A549 (cell line): ENCODE data around the gene KDR. TPM values are rescaled to one million over a fixed set of nuclear protein-coding genes. Genes with fewer than 3 reads are reported as not detected.

Source experiments
- ATAC-seq, 2 experiments: fragments of 200-7000 bp in 1 of 2; fragments of >200 bp in 1 of 2; cut with Nextera tagmentation in 1 of 2; cut with Tn5 transposase in 1 of 2; 3 replicates each; pipeline versions ENCODE4 v1.8.0 to v1.9.1; 2018 to 2020; ENCODE audit warnings: mild to moderate bottlenecking in 1 of 2, moderate library complexity in 1 of 2
- CTCF ChIA-PET: fragments of 300-600 bp; sonication (Branson Sonifier 250); formaldehyde crosslinking; extraction: SDS; loops from one replicate; lab custom pipeline; 2021; ENCODE audit warnings: antibody characterized with exemption, inconsistent platforms; lab: Yijun Ruan, JAX
- POLR2A ChIA-PET: fragments of 350-600 bp; formaldehyde crosslinking; extraction: SDS; loops from one replicate; lab custom pipeline; 2021; ENCODE audit warnings: antibody characterized with exemption, inconsistent platforms; lab: Yijun Ruan, JAX
- DNase-seq, 2 experiments: peaks; one replicate each; pipeline versions ENCODE4 v3.0.0 to v3.0.0-alpha.2; 2011 to 2016; ENCODE audit warnings: low read depth in 1 of 2, low spot score in 1 of 2
- FAIRE-seq: peaks from 2 replicates; lab custom pipeline; 2011; peaks lifted over from hg19 to GRCh38; lab: Jason Lieb, UNC
- H3K27ac ChIP-seq, 2 experiments: fragments of >200 bp; sonication (Bioruptor Twin); formaldehyde crosslinking; 3 replicates each; pipeline ENCODE4 v1.5.1; 2016 to 2017
- H3K4me1 ChIP-seq: fragments of >200 bp; sonication (Bioruptor Twin); formaldehyde crosslinking; 3 replicates; pipeline ENCODE4 v1.6.1; 2016
- H3K4me2 ChIP-seq: fragments of >200 bp; sonication (Bioruptor Twin); formaldehyde crosslinking; 3 replicates; pipeline ENCODE4 v1.6.1; 2016
- H3K4me3 ChIP-seq: fragments of >200 bp; sonication (Bioruptor Twin); formaldehyde crosslinking; 3 replicates; pipeline ENCODE4 v1.5.1; 2016
- H3K9me3 ChIP-seq: fragments of >200 bp; sonication (Bioruptor Twin); formaldehyde crosslinking; 3 replicates; pipeline ENCODE4 v1.6.1; 2016
- ATOH8 ChIP-seq: fragments of 250-450 bp; sonication (Bioruptor Pico); IDR thresholded peaks from 2 replicates; pipeline ENCODE4 v1.5.0; 2020; ENCODE audit warnings: low read depth, mild to moderate bottlenecking, moderate library complexity
- BHLHE40 ChIP-seq: IDR thresholded peaks from 2 replicates; pipeline ENCODE4 v1.6.1; 2012; ENCODE audit warnings: low read depth, low read length, inconsistent platforms
- CHD2 ChIP-seq: fragments of 150-350 bp; IDR thresholded peaks from 2 replicates; pipeline ENCODE4 v1.6.1; 2014; ENCODE audit warnings: low read length; ENCODE audit not compliant: partially characterized antibody
- CHD4 ChIP-seq: fragments of 200-600 bp; sonication (generic); IDR thresholded peaks from 2 replicates; pipeline ENCODE4 v1.6.1; 2016; ENCODE audit warnings: antibody characterized with exemption, mild to moderate bottlenecking, borderline replicate concordance
- EHF ChIP-seq: fragments of 250-450 bp; sonication (Bioruptor Pico); IDR thresholded peaks from 2 replicates; pipeline ENCODE4 v1.5.0; 2020; ENCODE audit warnings: mild to moderate bottlenecking
- EP300 ChIP-seq, 2 experiments: fragments of >200 bp; sonication (Bioruptor Twin); formaldehyde crosslinking; IDR thresholded peaks; 2 replicates in 1 of 2; 3 replicates in 1 of 2; pipeline ENCODE4 v1.6.1; 2016 to 2017
- FOSL2 ChIP-seq, 2 experiments: fragments of 450-650 bp in 1 of 2; fragments of >200 bp in 1 of 2; sonication (Bioruptor Twin) in 1 of 2; formaldehyde crosslinking; IDR thresholded peaks; 2 replicates each; pipeline versions ENCODE4 v1.5.0 to v1.6.1; 2016 to 2020; ENCODE audit warnings: mild to moderate bottlenecking in 1 of 2, moderate library complexity in 1 of 2
- HDAC2 ChIP-seq: fragments of 200-600 bp; sonication (generic); IDR thresholded peaks from 2 replicates; pipeline ENCODE4 v1.6.1; 2016
- HES2 ChIP-seq: fragments of >200 bp; sonication (Bioruptor Twin); formaldehyde crosslinking; IDR thresholded peaks from 2 replicates; pipeline ENCODE4 v1.6.1; 2016
- HOXA7 ChIP-seq: fragments of 250-450 bp; sonication (Bioruptor Pico); IDR thresholded peaks from 2 replicates; pipeline ENCODE4 v1.5.0; 2020; ENCODE audit warnings: mild to moderate bottlenecking, moderate library complexity
- HOXB5 ChIP-seq: fragments of 250-450 bp; sonication (Bioruptor Pico); IDR thresholded peaks from 2 replicates; pipeline ENCODE4 v1.5.0; 2020; ENCODE audit warnings: mild to moderate bottlenecking, moderate library complexity
- NFE2L2 ChIP-seq: fragments of 150-350 bp; conservative IDR thresholded peaks from 2 replicates; pipeline ENCODE4 v1.6.1; 2014; ENCODE audit warnings: low read length
- PBX3 ChIP-seq: IDR thresholded peaks from 2 replicates; pipeline ENCODE4 v1.6.1; 2012
- RCOR1 ChIP-seq: fragments of 150-350 bp; IDR thresholded peaks from 2 replicates; pipeline ENCODE4 v1.6.1; 2014; ENCODE audit warnings: antibody characterized with exemption, low read length, low read depth
- RFX5 ChIP-seq: fragments of 450-650 bp; IDR thresholded peaks from 2 replicates; pipeline ENCODE4 v1.7.1; 2014; ENCODE audit warnings: antibody characterized with exemption, mild to moderate bottlenecking, moderate library complexity
- SREBF2 ChIP-seq: fragments of 450-650 bp; IDR thresholded peaks from 2 replicates; pipeline ENCODE4 v1.6.1; 2014; ENCODE audit warnings: mild to moderate bottlenecking, moderate library complexity
- TP53 ChIP-seq: fragments of 250-450 bp; sonication (Bioruptor Pico); IDR thresholded peaks from 2 replicates; pipeline ENCODE4 v1.5.0; 2021; ENCODE audit warnings: mild to moderate bottlenecking, moderate library complexity
- ZNF302 ChIP-seq: fragments of 250-450 bp; sonication (Bioruptor Pico); IDR thresholded peaks from 2 replicates; pipeline ENCODE4 v1.9.0; 2021; ENCODE audit warnings: inconsistent platforms, mild to moderate bottlenecking, moderate library complexity
- WGBS: methylation state at CpG from one replicate; pipeline ENCODE4 v1.1.6; 2017; ENCODE audit errors: missing lambda C conversion rate; 5-methylcytosine and 5-hydroxymethylcytosine counted together
- polyA plus RNA-seq, 4 experiments: library from polyadenylated mRNA; depleted of rRNA in 3 of 4; stranded (reverse); fragments of >200 nt; fragmentation: RNase III in 1 of 4; extraction: RNeasy Plus Mini Kit Qiagen cat#74134 plus additional on column Dnase treatment in 1 of 4; gene quantifications; 2 replicates in 3 of 4; 3 replicates in 1 of 4; pipeline ENCODE4 v1.2.3, GENCODE V29; 2011 to 2017
- TF ChIP-seq, protein P1 (sequence below): IDR thresholded peaks from 2 replicates; pipeline ENCODE4 v1.6.1; 2012
- TF ChIP-seq, protein P2 (sequence below): IDR thresholded peaks from 2 replicates; pipeline ENCODE4 v1.6.1; 2012; ENCODE audit warnings: low read depth, borderline replicate concordance
- TF ChIP-seq, protein P3 (sequence below): fragments of 250-450 bp; sonication (Bioruptor Pico); IDR thresholded peaks from 2 replicates; pipeline ENCODE4 v1.5.0; 2021; ENCODE audit warnings: mild to moderate bottlenecking, moderate library complexity, borderline replicate concordance

The KDR gene
- polyA plus RNA-seq, 2 of the 4 experiments (the other 2 are of a cell fraction): not detected

DNA sequence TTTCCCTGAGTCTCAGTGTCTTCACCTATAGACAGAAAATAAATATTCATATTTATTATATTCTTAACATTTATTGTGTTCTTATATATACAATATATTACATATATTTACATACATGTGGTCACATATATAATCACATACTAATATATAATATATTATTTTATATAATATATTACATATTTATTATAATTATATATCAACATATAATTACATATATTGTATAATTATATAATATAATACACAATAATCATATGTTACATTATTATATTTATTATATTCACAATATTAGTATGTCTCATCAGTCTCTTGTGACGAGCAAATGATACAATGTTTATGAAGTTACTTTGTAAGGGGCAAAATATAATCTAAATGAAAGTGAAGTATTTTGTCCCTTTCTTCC, 87.7 kb downstream of the KDR start:
- DNase-seq: no peak
- no peak overlapping the region for H3K27ac ChIP-seq
- POLR2A ChIA-PET: no interaction called here
- TF ChIP-seq HES2: no peak
- TF ChIP-seq HOXB5: no peak
- no peak for TF ChIP-seq CHD4
- TF ChIP-seq, all 56 proteins: peak for 0
- Histone ChIP-seq H3K4me2 (no peak overlapping the region), H3K4me1 (no peaks in the 10 kb centered on the region), H3K9me3 (no peaks in the 10 kb centered on the region), H3K4me3 (no peak overlapping the region)
- no peak for ATAC-seq
- FAIRE-seq: no peak
- CTCF ChIA-PET: no interaction called here
- 0% methylated on average over 1 of the region's 1 CpG for WGBS

GRCh38 chr4:55036405-55036804, 89.0 kb downstream of the KDR start:
- Histone ChIP-seq H3K27ac (no peak overlapping the region), H3K4me2 (no peak overlapping the region), H3K4me3 (no peak overlapping the region)
- FAIRE-seq: no peak
- no peak for TF ChIP-seq ATOH8 (CRISPR knock-in tag)
- no peak for TF ChIP-seq HDAC2
- no peak for TF ChIP-seq FOSL2 (IDR thresholded peaks at IDR 0.05)
- no peak for TF ChIP-seq FOSL2 (CRISPR knock-in tag; IDR thresholded peaks at IDR 0.05)
- TF ChIP-seq, protein P1, sequence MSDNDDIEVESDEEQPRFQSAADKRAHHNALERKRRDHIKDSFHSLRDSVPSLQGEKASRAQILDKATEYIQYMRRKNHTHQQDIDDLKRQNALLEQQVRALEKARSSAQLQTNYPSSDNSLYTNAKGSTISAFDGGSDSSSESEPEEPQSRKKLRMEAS: no peak
- TF ChIP-seq SREBF2: no peak
- TF ChIP-seq, protein P2, sequence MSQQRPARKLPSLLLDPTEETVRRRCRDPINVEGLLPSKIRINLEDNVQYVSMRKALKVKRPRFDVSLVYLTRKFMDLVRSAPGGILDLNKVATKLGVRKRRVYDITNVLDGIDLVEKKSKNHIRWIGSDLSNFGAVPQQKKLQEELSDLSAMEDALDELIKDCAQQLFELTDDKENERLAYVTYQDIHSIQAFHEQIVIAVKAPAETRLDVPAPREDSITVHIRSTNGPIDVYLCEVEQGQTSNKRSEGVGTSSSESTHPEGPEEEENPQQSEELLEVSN: no peak
- TF ChIP-seq PBX3: no peak
- TF ChIP-seq NFE2L2: no peak
- TF ChIP-seq EP300 (IDR thresholded peaks at IDR 0.05): no peak
- no peak for TF ChIP-seq EHF (CRISPR knock-in tag)
- TF ChIP-seq BHLHE40: no peak
- no peak for TF ChIP-seq TP53 (CRISPR knock-in tag)
- TF ChIP-seq HOXB5: no peak
- TF ChIP-seq ZNF302 (CRISPR knock-in tag): no peak
- no peak for TF ChIP-seq RFX5
- TF ChIP-seq, protein P3, sequence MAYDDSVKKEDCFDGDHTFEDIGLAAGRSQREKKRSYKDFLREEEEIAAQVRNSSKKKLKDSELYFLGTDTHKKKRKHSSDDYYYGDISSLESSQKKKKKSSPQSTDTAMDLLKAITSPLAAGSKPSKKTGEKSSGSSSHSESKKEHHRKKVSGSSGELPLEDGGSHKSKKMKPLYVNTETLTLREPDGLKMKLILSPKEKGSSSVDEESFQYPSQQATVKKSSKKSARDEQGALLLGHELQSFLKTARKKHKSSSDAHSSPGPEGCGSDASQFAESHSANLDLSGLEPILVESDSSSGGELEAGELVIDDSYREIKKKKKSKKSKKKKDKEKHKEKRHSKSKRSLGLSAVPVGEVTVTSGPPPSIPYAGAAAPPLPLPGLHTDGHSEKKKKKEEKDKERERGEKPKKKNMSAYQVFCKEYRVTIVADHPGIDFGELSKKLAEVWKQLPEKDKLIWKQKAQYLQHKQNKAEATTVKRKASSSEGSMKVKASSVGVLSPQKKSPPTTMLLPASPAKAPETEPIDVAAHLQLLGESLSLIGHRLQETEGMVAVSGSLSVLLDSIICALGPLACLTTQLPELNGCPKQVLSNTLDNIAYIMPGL: no peak
- no peak for TF ChIP-seq RCOR1
- TF ChIP-seq HOXA7 (CRISPR knock-in tag): no peak
- no peak for TF ChIP-seq CHD2
- TF ChIP-seq, all 56 proteins: peak for 0
- ChIA-PET POLR2A (no interaction called here), CTCF (interaction anchor here (1.1 kb wide), 1 partner anchor 65 kb away, joined by 3 read pairs; no protein-coding TSS in a partner anchor)
- DNase-seq (no peak), ATAC-seq (no peak)
- 16% methylated on average over 3 of the region's 3 CpGs for WGBS
- no peaks in the 10 kb centered on the region for H3K9me3 ChIP-seq
- no peaks in the 10 kb centered on the region for H3K4me1 ChIP-seq
